Measurements from ENCODE around the gene IQGAP2.

Gene IQGAP2

DNA sequence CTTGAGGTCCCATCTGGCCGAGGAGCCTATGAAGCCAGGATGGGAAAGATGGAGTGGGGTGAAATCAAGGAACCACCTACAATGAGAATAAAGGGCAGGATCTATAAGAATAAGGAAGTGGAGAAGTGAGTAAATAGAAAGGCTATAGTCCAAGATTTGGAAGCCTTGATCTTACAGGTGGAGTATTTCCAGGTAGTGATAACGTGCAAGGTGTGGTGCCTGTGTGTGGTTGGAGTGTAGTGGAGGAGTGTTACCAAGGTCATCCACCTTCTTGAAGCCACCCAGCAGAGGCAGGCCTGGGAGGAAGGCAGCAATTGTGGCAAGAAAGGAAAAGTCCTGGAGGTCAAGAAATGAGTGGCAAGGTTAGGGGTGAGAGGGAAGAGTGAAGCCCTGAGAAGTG lies 72.9 kb downstream of the IQGAP2 start:
- WGBS = 91% methylated on average over 2 of the region's 2 CpGs
- H3K23ac ChIP-seq (ENCODE audit: low read length in 2 of 2) = no peak overlapping the region
- no peak overlapping the region for H2BK5ac ChIP-seq (ENCODE audit: low read depth, low read length, poor library complexity, severe bottlenecking)
- H3K36me3 ChIP-seq (ENCODE audit: control insufficient read depth in 1 of 2, insufficient read depth in 2 of 2, low read depth in 1 of 2, low read length in 2 of 2) = no peaks in the 10 kb centered on the region
- H3K27me3 ChIP-seq (ENCODE audit: control insufficient read depth in 1 of 2, insufficient read depth in 1 of 2, low read length in 2 of 2) = peaks cover 0 to 9% of the 10 kb centered on the region in 2 experiments
- H4K8ac ChIP-seq (ENCODE audit: low read length) = no peak overlapping the region
- H3K18ac ChIP-seq (ENCODE audit: low read depth in 1 of 2, low read length in 2 of 2) = no peak overlapping the region
- DNase-seq = no peak
- H3K4me2 ChIP-seq (ENCODE audit: low read length, poor library complexity, severe bottlenecking) = no peak overlapping the region
- H3K79me1 ChIP-seq (replicated peaks; ENCODE audit: low read length, poor library complexity, severe bottlenecking) = no peaks in the 10 kb centered on the region
- no peak overlapping the region for H2BK12ac ChIP-seq (ENCODE audit: low read length in 2 of 2)
- no peaks in the 10 kb centered on the region for H3K9me3 ChIP-seq (ENCODE audit: control insufficient read depth, low read length)
- no peak overlapping the region for H4K91ac ChIP-seq (ENCODE audit: low read length)
- no peak overlapping the region for H2BK15ac ChIP-seq (ENCODE audit: low read depth, poor library complexity, severe bottlenecking)
- no peak overlapping the region for H3K9ac ChIP-seq (ENCODE audit: low read length)
- no peak overlapping the region for H2AFZ ChIP-seq (ENCODE audit: low read depth, low read length)
- H3K4ac ChIP-seq (ENCODE audit: low read depth in 1 of 2, low read length in 2 of 2) = no peak overlapping the region
- no peak overlapping the region for H3K27ac ChIP-seq (ENCODE audit: low read length, poor library complexity, severe bottlenecking)
- no peak overlapping the region for H2BK120ac ChIP-seq (ENCODE audit: low read depth, low read length)
- H3K14ac ChIP-seq (ENCODE audit: low read length in 2 of 2) = no peak overlapping the region
- H3K4me1 ChIP-seq (ENCODE audit: control insufficient read depth, insufficient read depth, low read depth, low read length) = no peaks in the 10 kb centered on the region
- H3K4me3 ChIP-seq (ENCODE audit: insufficient read depth in 1 of 2, low read depth in 1 of 2, low read length in 2 of 2) = no peak overlapping the region
- H2AK5ac ChIP-seq (ENCODE audit: low read length, severe bottlenecking) = no peak overlapping the region

DNA sequence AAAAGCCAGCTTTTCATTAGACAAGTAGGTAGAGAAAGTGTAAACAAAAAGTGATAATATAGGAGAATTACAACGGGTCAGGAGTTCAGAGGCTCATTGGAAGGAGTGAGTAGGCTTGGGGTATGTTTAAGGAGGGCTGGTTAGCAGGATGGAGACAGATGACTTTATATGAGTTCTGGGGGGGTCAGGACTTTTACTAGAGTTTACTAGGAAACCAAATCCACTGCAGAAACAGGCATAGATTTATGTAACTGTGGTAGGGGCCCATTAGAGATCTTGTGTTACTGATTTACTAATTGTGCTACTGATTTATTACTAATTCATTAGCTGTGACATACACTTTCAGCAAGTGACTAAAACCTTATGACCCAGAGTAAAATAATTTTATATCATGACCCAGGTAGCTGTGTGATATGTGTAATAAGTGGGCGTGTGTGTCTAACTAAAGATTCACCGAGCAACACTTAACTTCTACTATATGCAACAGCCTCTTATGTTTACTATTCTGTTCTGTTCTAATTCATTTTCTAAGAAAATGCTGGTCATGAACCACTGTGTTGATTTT lies 73.5 kb downstream of the IQGAP2 start:
- Histone ChIP-seq H3K4me3 (ENCODE audit: insufficient read depth in 1 of 2, low read depth in 1 of 2, low read length in 2 of 2) (no peak overlapping the region), H3K14ac (ENCODE audit: low read length in 2 of 2) (no peak overlapping the region), H2BK15ac (ENCODE audit: low read depth, poor library complexity, severe bottlenecking) (no peak overlapping the region), H4K8ac (ENCODE audit: low read length) (no peak overlapping the region), H3K4ac (ENCODE audit: low read depth in 1 of 2, low read length in 2 of 2) (no peak overlapping the region), H3K9ac (ENCODE audit: low read length) (no peak overlapping the region), H3K9me3 (ENCODE audit: control insufficient read depth, low read length) (no peaks in the 10 kb centered on the region), H2AK5ac (ENCODE audit: low read length, severe bottlenecking) (no peak overlapping the region), H3K27me3 (ENCODE audit: control insufficient read depth in 1 of 2, insufficient read depth in 1 of 2, low read length in 2 of 2) (peaks cover 0 to 9% of the 10 kb centered on the region in 2 experiments), H2BK12ac (ENCODE audit: low read length in 2 of 2) (no peak overlapping the region), H2BK120ac (ENCODE audit: low read depth, low read length) (no peak overlapping the region), H2BK5ac (ENCODE audit: low read depth, low read length, poor library complexity, severe bottlenecking) (no peak overlapping the region), H3K36me3 (ENCODE audit: control insufficient read depth in 1 of 2, insufficient read depth in 2 of 2, low read depth in 1 of 2, low read length in 2 of 2) (no peaks in the 10 kb centered on the region), H3K23ac (ENCODE audit: low read length in 2 of 2) (no peak overlapping the region), H3K27ac (ENCODE audit: low read length, poor library complexity, severe bottlenecking) (no peak overlapping the region), H3K4me1 (ENCODE audit: control insufficient read depth, insufficient read depth, low read depth, low read length) (no peaks in the 10 kb centered on the region), H3K79me1 (replicated peaks; ENCODE audit: low read length, poor library complexity, severe bottlenecking) (no peaks in the 10 kb centered on the region), H4K91ac (ENCODE audit: low read length) (no peak overlapping the region), H3K4me2 (ENCODE audit: low read length, poor library complexity, severe bottlenecking) (no peak overlapping the region), H3K18ac (ENCODE audit: low read depth in 1 of 2, low read length in 2 of 2) (no peak overlapping the region), H2AFZ (ENCODE audit: low read depth, low read length) (no peak overlapping the region)
- DNase-seq = no peak
- WGBS = 78% methylated on average over 1 of the region's 3 CpGs

DNA sequence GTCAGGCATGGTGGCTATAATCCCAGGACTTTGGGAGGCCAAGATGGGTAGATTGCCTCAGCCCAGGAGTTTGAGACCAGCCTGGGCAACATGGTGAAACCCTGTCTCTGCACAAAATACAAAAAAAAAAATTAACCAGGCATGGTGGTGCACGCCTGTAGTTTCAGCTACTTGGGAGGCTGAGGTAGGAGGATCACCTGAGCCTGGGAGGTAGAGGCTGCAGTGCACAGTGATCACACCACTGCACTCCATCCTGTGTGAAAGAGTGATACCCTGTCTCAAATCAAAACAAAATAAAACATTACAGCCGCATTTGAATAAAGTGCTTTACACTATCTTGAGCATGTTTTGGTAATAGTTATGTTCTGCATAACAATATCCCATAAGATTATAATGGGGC lies 74.0 kb downstream of the IQGAP2 start:
- Histone ChIP-seq H2BK15ac (ENCODE audit: low read depth, poor library complexity, severe bottlenecking) (no peak overlapping the region), H3K9ac (ENCODE audit: low read length) (no peak overlapping the region), H3K14ac (ENCODE audit: low read length in 2 of 2) (no peak overlapping the region), H3K23ac (ENCODE audit: low read length in 2 of 2) (no peak overlapping the region), H3K4me2 (ENCODE audit: low read length, poor library complexity, severe bottlenecking) (no peak overlapping the region), H2AFZ (ENCODE audit: low read depth, low read length) (no peak overlapping the region), H3K18ac (ENCODE audit: low read depth in 1 of 2, low read length in 2 of 2) (no peak overlapping the region), H3K4me1 (ENCODE audit: control insufficient read depth, insufficient read depth, low read depth, low read length) (no peaks in the 10 kb centered on the region), H3K27ac (ENCODE audit: low read length, poor library complexity, severe bottlenecking) (no peak overlapping the region), H3K4ac (ENCODE audit: low read depth in 1 of 2, low read length in 2 of 2) (no peak overlapping the region), H2BK5ac (ENCODE audit: low read depth, low read length, poor library complexity, severe bottlenecking) (no peak overlapping the region), H3K36me3 (ENCODE audit: control insufficient read depth in 1 of 2, insufficient read depth in 2 of 2, low read depth in 1 of 2, low read length in 2 of 2) (no peaks in the 10 kb centered on the region), H2BK120ac (ENCODE audit: low read depth, low read length) (no peak overlapping the region), H3K4me3 (ENCODE audit: insufficient read depth in 1 of 2, low read depth in 1 of 2, low read length in 2 of 2) (no peak overlapping the region), H3K79me1 (replicated peaks; ENCODE audit: low read length, poor library complexity, severe bottlenecking) (no peaks in the 10 kb centered on the region), H4K8ac (ENCODE audit: low read length) (no peak overlapping the region), H3K27me3 (ENCODE audit: control insufficient read depth in 1 of 2, insufficient read depth in 1 of 2, low read length in 2 of 2) (peaks cover 0 to 9% of the 10 kb centered on the region in 2 experiments), H4K91ac (ENCODE audit: low read length) (no peak overlapping the region), H2AK5ac (ENCODE audit: low read length, severe bottlenecking) (no peak overlapping the region), H2BK12ac (ENCODE audit: low read length in 2 of 2) (no peak overlapping the region), H3K9me3 (ENCODE audit: control insufficient read depth, low read length) (no peaks in the 10 kb centered on the region)
- 86% methylated on average over 1 of the region's 2 CpGs for WGBS
- no peak for DNase-seq

GRCh38 chr5:76477571-76477970 lies 74.5 kb downstream of the IQGAP2 start:
- no peak overlapping the region for H3K23ac ChIP-seq (ENCODE audit: low read length in 2 of 2)
- H3K79me1 ChIP-seq (replicated peaks; ENCODE audit: low read length, poor library complexity, severe bottlenecking) = no peaks in the 10 kb centered on the region
- no peak overlapping the region for H3K4ac ChIP-seq (ENCODE audit: low read depth in 1 of 2, low read length in 2 of 2)
- H4K91ac ChIP-seq (ENCODE audit: low read length) = no peak overlapping the region
- no peak overlapping the region for H3K4me3 ChIP-seq (ENCODE audit: insufficient read depth in 1 of 2, low read depth in 1 of 2, low read length in 2 of 2)
- no peak overlapping the region for H3K18ac ChIP-seq (ENCODE audit: low read depth in 1 of 2, low read length in 2 of 2)
- H4K8ac ChIP-seq (ENCODE audit: low read length) = no peak overlapping the region
- H3K4me1 ChIP-seq (ENCODE audit: control insufficient read depth, insufficient read depth, low read depth, low read length) = no peaks in the 10 kb centered on the region
- no peak overlapping the region for H2BK5ac ChIP-seq (ENCODE audit: low read depth, low read length, poor library complexity, severe bottlenecking)
- H3K4me2 ChIP-seq (ENCODE audit: low read length, poor library complexity, severe bottlenecking) = no peak overlapping the region
- no peak overlapping the region for H3K14ac ChIP-seq (ENCODE audit: low read length in 2 of 2)
- no peak for DNase-seq
- no peak overlapping the region for H3K9ac ChIP-seq (ENCODE audit: low read length)
- H2AFZ ChIP-seq (ENCODE audit: low read depth, low read length) = no peak overlapping the region
- peaks cover 0 to 9% of the 10 kb centered on the region in 2 experiments for H3K27me3 ChIP-seq (ENCODE audit: control insufficient read depth in 1 of 2, insufficient read depth in 1 of 2, low read length in 2 of 2)
- H2BK15ac ChIP-seq (ENCODE audit: low read depth, poor library complexity, severe bottlenecking) = no peak overlapping the region
- no peak overlapping the region for H2BK120ac ChIP-seq (ENCODE audit: low read depth, low read length)
- no peak overlapping the region for H2BK12ac ChIP-seq (ENCODE audit: low read length in 2 of 2)
- H3K36me3 ChIP-seq (ENCODE audit: control insufficient read depth in 1 of 2, insufficient read depth in 2 of 2, low read depth in 1 of 2, low read length in 2 of 2) = no peaks in the 10 kb centered on the region
- no peak overlapping the region for H3K27ac ChIP-seq (ENCODE audit: low read length, poor library complexity, severe bottlenecking)
- H3K9me3 ChIP-seq (ENCODE audit: control insufficient read depth, low read length) = no peaks in the 10 kb centered on the region
- H2AK5ac ChIP-seq (ENCODE audit: low read length, severe bottlenecking) = no peak overlapping the region
